ENCODE results near the gene DUSP12. TPM values are rescaled to one million over a fixed set of nuclear protein-coding genes. Genes with fewer than 3 reads are reported as not detected.
"Not testable (repeated sequence)": the region's sequence is repeated elsewhere in the genome, so short reads cannot be mapped to it uniquely, and the experiment has no call there.

Gene DUSP12
- total RNA-seq, 1 donor from 2014 or later, result 21.8 TPM

- no peaks in the 10 kb centered on the region for H3K36me3 Mint-ChIP-seq (ENCODE audit: unreplicated experiment)
- H3K4me3 Mint-ChIP-seq (ENCODE audit: unreplicated experiment), result no peak overlapping the region
- H3K27me3 Mint-ChIP-seq (ENCODE audit: unreplicated experiment), result no peaks in the 10 kb centered on the region
- no peak for DNase-seq (ENCODE audit: extremely low spot score, unreplicated experiment)
- no peaks in the 10 kb centered on the region for H3K9me3 Mint-ChIP-seq (ENCODE audit: unreplicated experiment)
- H3K27ac Mint-ChIP-seq (ENCODE audit: unreplicated experiment), result no peak overlapping the region
- H3K4me1 Mint-ChIP-seq (ENCODE audit: unreplicated experiment), result peaks cover 30% of the 10 kb centered on the region
- no peak for TF ChIP-seq CTCF (IDR thresholded peaks at IDR 0.05)
These were observed 18.9 kb downstream of the DUSP12 start for GRCh38 chr1:161768461-161768860.

- Mint-ChIP-seq H3K27ac (ENCODE audit: unreplicated experiment) (no peak overlapping the region), H3K4me3 (ENCODE audit: unreplicated experiment) (no peak overlapping the region), H3K36me3 (ENCODE audit: unreplicated experiment) (no peaks in the 10 kb centered on the region), H3K27me3 (ENCODE audit: unreplicated experiment) (no peaks in the 10 kb centered on the region), H3K9me3 (ENCODE audit: unreplicated experiment) (no peaks in the 10 kb centered on the region), H3K4me1 (ENCODE audit: unreplicated experiment) (peaks cover 27% of the 10 kb centered on the region)
- no peak for TF ChIP-seq CTCF (IDR thresholded peaks at IDR 0.05)
- DNase-seq (ENCODE audit: extremely low spot score, unreplicated experiment), result no peak
These were observed 19.5 kb downstream of the DUSP12 start for GRCh38 chr1:161768986-161769672.

- DNase-seq (ENCODE audit: extremely low spot score, unreplicated experiment); H3K36me3 Mint-ChIP-seq (ENCODE audit: unreplicated experiment); H3K27ac Mint-ChIP-seq (ENCODE audit: unreplicated experiment); H3K9me3 Mint-ChIP-seq (ENCODE audit: unreplicated experiment); H3K27me3 Mint-ChIP-seq (ENCODE audit: unreplicated experiment); H3K4me3 Mint-ChIP-seq (ENCODE audit: unreplicated experiment): not testable (repeated sequence)
- H3K4me1 Mint-ChIP-seq (ENCODE audit: unreplicated experiment), result peaks cover 26% of the 10 kb centered on the region
These were observed 20.1 kb downstream of the DUSP12 start for GRCh38 chr1:161769673-161770045.

- no peaks in the 10 kb centered on the region for H3K36me3 Mint-ChIP-seq (ENCODE audit: unreplicated experiment)
- no peak for DNase-seq (ENCODE audit: extremely low spot score, unreplicated experiment)
- no peak for TF ChIP-seq CTCF (IDR thresholded peaks at IDR 0.05)
- H3K27me3 Mint-ChIP-seq (ENCODE audit: unreplicated experiment), result no peaks in the 10 kb centered on the region
- H3K4me3 Mint-ChIP-seq (ENCODE audit: unreplicated experiment), result no peak overlapping the region
- H3K4me1 Mint-ChIP-seq (ENCODE audit: unreplicated experiment), result peaks cover 22% of the 10 kb centered on the region
- no peaks in the 10 kb centered on the region for H3K9me3 Mint-ChIP-seq (ENCODE audit: unreplicated experiment)
- H3K27ac Mint-ChIP-seq (ENCODE audit: unreplicated experiment), result no peak overlapping the region
These were observed 20.7 kb downstream of the DUSP12 start for GRCh38 chr1:161770250-161770649.

GRCh38 chr1:161771161-161771560 lies 21.6 kb downstream of the DUSP12 start:
- no peak for DNase-seq (ENCODE audit: extremely low spot score, unreplicated experiment)
- no peak for TF ChIP-seq CTCF (IDR thresholded peaks at IDR 0.05)
- no peaks in the 10 kb centered on the region for H3K27me3 Mint-ChIP-seq (ENCODE audit: unreplicated experiment)
- no peaks in the 10 kb centered on the region for H3K9me3 Mint-ChIP-seq (ENCODE audit: unreplicated experiment)
- H3K27ac Mint-ChIP-seq (ENCODE audit: unreplicated experiment), result no peak overlapping the region
- H3K4me1 Mint-ChIP-seq (ENCODE audit: unreplicated experiment), result peaks cover 21% of the 10 kb centered on the region
- no peaks in the 10 kb centered on the region for H3K36me3 Mint-ChIP-seq (ENCODE audit: unreplicated experiment)
- H3K4me3 Mint-ChIP-seq (ENCODE audit: unreplicated experiment), result no peak overlapping the region

Data from osteocyte (in vitro differentiated cells).